Measurements from ENCODE around the gene C1orf159. TPM values are rescaled to one million over a fixed set of nuclear protein-coding genes. Genes with fewer than 3 reads are reported as not detected.

Gene C1orf159
- total and polyA plus RNA-seq, 4 donors = 3.9 to 7.0 (median 4.7) TPM

GRCh38 chr1:1044455-1045078 is 71.3 kb downstream of the C1orf159 start:
- H3K9ac ChIP-seq (ENCODE audit: low read depth in 1 of 2, low read length in 2 of 2) = no peak overlapping the region
- H3K9me3 ChIP-seq (ENCODE audit: control insufficient read depth in 4 of 4, low read length in 3 of 4) = no peaks in the 10 kb centered on the region
- H3K27me3 ChIP-seq (ENCODE audit: control insufficient read depth in 4 of 4, insufficient read depth in 4 of 4, low read length in 3 of 4) = no peaks in the 10 kb centered on the region
- no peak overlapping the region for H3K27ac ChIP-seq (ENCODE audit: low read depth in 1 of 2, low read length in 2 of 2)
- DNase-seq (ENCODE audit: low spot score) = no peak
- WGBS = 96% methylated on average over 34 of the region's 34 CpGs
- no peak overlapping the region for H3K4me3 ChIP-seq (ENCODE audit: low read depth in 1 of 3, low read length in 3 of 3)
- H3K36me3 ChIP-seq (ENCODE audit: control insufficient read depth in 4 of 4, insufficient read depth in 3 of 4, low read depth in 1 of 4, low read length in 3 of 4) = peaks cover 0 to 26% (median 8%) of the 10 kb centered on the region in 4 donors
- peaks cover 8 to 10% (median 9%) of the 10 kb centered on the region in 4 donors for H3K4me1 ChIP-seq (ENCODE audit: control insufficient read depth in 4 of 4, insufficient read depth in 4 of 4, low read length in 3 of 4)
- no peak for TF ChIP-seq EGR1 (IDR thresholded peaks at IDR 0.05; ENCODE audit: low read depth in 2 of 2)
- TF ChIP-seq NR2F2 (IDR thresholded peaks at IDR 0.05) = no peak
- TF ChIP-seq GABPA (IDR thresholded peaks at IDR 0.05 in 1 of 2, conservative IDR thresholded peaks at IDR 0.05 in 1 of 2) = no peak
- TF ChIP-seq HNF4G (IDR thresholded peaks at IDR 0.05) = no peak
- no peak for TF ChIP-seq TAF1 (conservative IDR thresholded peaks at IDR 0.05)

- Histone ChIP-seq H3K4me1 (ENCODE audit: control insufficient read depth in 4 of 4, insufficient read depth in 4 of 4, low read length in 3 of 4) (peaks cover 8 to 10% (median 9%) of the 10 kb centered on the region in 4 donors), H3K27ac (ENCODE audit: low read depth in 1 of 2, low read length in 2 of 2) (no peak overlapping the region), H3K4me3 (ENCODE audit: low read depth in 1 of 3, low read length in 3 of 3) (no peak overlapping the region), H3K9me3 (ENCODE audit: control insufficient read depth in 4 of 4, low read length in 3 of 4) (no peaks in the 10 kb centered on the region), H3K9ac (ENCODE audit: low read depth in 1 of 2, low read length in 2 of 2) (no peak overlapping the region), H3K27me3 (ENCODE audit: control insufficient read depth in 4 of 4, insufficient read depth in 4 of 4, low read length in 3 of 4) (peaks cover 0 to under 1% (median 0%) of the 10 kb centered on the region in 4 donors), H3K36me3 (ENCODE audit: control insufficient read depth in 4 of 4, insufficient read depth in 3 of 4, low read depth in 1 of 4, low read length in 3 of 4) (peaks cover 0 to 24% (median 6%) of the 10 kb centered on the region in 4 donors)
- WGBS = 98% methylated on average over 33 of the region's 33 CpGs
- no peak for DNase-seq (ENCODE audit: low spot score)
- no peak for TF ChIP-seq MAX (IDR thresholded peaks at IDR 0.05)
- TF ChIP-seq HNF4G (IDR thresholded peaks at IDR 0.05) = no peak
- TF ChIP-seq CTCF (IDR thresholded peaks at IDR 0.05; ENCODE audit: low read depth, low read length, missing input control) = no peak
- TF ChIP-seq EGR1 (IDR thresholded peaks at IDR 0.05; ENCODE audit: low read depth in 2 of 2) = no peak
- TF ChIP-seq YY1 (IDR thresholded peaks at IDR 0.05) = no peak
- no peak for TF ChIP-seq HNF4A (conservative IDR thresholded peaks at IDR 0.05)
- no peak for TF ChIP-seq TAF1 (conservative IDR thresholded peaks at IDR 0.05)
- no peak for TF ChIP-seq RXRA (IDR thresholded peaks at IDR 0.05)
- no peak for TF ChIP-seq FOXA1 (IDR thresholded peaks at IDR 0.05)
- no peak for TF ChIP-seq ATF3 (IDR thresholded peaks at IDR 0.05)
- no peak for TF ChIP-seq ZBTB33 (IDR thresholded peaks at IDR 0.05)
- TF ChIP-seq RAD21 (IDR thresholded peaks at IDR 0.05) = no peak
- TF ChIP-seq FOXA2 (IDR thresholded peaks at IDR 0.05) = no peak
- TF ChIP-seq GABPA (IDR thresholded peaks at IDR 0.05 in 1 of 2, conservative IDR thresholded peaks at IDR 0.05 in 1 of 2) = no peak
These were observed 72.0 kb downstream of the C1orf159 start for GRCh38 chr1:1043921-1044320.

Measured in liver (tissue), 9 donors.